Keratinocyte (primary cell): ENCODE measurements around the gene NOP9.
A peak's percentile ranks its signal among the peaks of the same experiment; 100 is the strongest.

ENCODE experiments used
- EZH2 ChIP-seq: IDR thresholded peaks from one replicate; pipeline ENCODE4 v1.6.1; 2012; ENCODE audit warnings: inconsistent platforms, mild to moderate bottlenecking, low read length, moderate library complexity
- TF ChIP-seq, protein P1 (sequence below), 3 experiments: IDR thresholded peaks in 1 of 3; conservative IDR thresholded peaks in 1 of 3; optimal IDR thresholded peaks in 1 of 3; 2 replicates in 2 of 3; 3 replicates in 1 of 3; pipeline versions ENCODE3 to v1.5.1; 2011; ENCODE audit warnings: low read length in 3 of 3, mild to moderate bottlenecking in 3 of 3, moderate library complexity in 2 of 3, control low read depth in 1 of 3, inconsistent platforms in 1 of 3; ENCODE audit not compliant: insufficient read depth in 2 of 3; ENCODE audit errors: extremely low read depth in 1 of 3

- TF ChIP-seq, protein P1, sequence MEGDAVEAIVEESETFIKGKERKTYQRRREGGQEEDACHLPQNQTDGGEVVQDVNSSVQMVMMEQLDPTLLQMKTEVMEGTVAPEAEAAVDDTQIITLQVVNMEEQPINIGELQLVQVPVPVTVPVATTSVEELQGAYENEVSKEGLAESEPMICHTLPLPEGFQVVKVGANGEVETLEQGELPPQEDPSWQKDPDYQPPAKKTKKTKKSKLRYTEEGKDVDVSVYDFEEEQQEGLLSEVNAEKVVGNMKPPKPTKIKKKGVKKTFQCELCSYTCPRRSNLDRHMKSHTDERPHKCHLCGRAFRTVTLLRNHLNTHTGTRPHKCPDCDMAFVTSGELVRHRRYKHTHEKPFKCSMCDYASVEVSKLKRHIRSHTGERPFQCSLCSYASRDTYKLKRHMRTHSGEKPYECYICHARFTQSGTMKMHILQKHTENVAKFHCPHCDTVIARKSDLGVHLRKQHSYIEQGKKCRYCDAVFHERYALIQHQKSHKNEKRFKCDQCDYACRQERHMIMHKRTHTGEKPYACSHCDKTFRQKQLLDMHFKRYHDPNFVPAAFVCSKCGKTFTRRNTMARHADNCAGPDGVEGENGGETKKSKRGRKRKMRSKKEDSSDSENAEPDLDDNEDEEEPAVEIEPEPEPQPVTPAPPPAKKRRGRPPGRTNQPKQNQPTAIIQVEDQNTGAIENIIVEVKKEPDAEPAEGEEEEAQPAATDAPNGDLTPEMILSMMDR (optimal IDR thresholded peaks at IDR 0.05 in 1 of 3, IDR thresholded peaks at IDR 0.05 in 1 of 3, conservative IDR thresholded peaks at IDR 0.05 in 1 of 3; ENCODE audit: extremely low read depth in 1 of 3, insufficient read depth in 2 of 3, low read length in 3 of 3) = peak in 1 of 3 experiments; percentile 8
- no peak for TF ChIP-seq EZH2
Measured at GRCh38 chr14:24331731-24332267, 32.1 kb downstream of the NOP9 start.
